Measurements from ENCODE around the gene STXBP1.

STXBP1 gene

DNA sequence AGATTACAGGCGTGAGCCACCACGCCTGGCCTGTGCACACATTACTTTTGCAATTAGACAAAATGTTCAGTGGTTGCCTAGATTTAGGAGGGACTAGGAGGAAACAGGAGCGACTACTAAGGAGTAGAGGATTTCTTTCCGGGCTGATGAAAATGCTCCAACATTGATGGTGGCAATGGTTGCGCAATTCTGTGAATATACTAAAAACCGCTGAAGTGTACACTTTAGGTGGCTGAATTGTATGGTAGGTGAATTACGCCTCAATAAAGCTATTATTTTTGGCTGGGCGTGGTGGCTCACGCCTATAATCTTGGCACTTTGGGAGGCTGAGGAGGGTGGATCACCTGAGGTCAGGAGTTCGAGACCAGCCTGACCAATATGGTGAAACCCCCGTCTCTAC is 46.8 kb upstream of the STXBP1 start:
- H2AFZ ChIP-seq (ENCODE audit: low read depth, low read length): no peak overlapping the region
- H3K36me3 ChIP-seq (replicated peaks; ENCODE audit: low read depth, low read length): no peaks in the 10 kb centered on the region
- peaks cover 11% of the 10 kb centered on the region; the same call in 1 of the 2 replicates for H3K27me3 ChIP-seq (ENCODE audit: low read depth, low read length)
- H3K4me3 ChIP-seq (ENCODE audit: low read length): no peak overlapping the region
- no peak overlapping the region for H3K27ac ChIP-seq (ENCODE audit: low read length)
- H3K9me3 ChIP-seq (ENCODE audit: insufficient read depth, low read length): no peaks in the 10 kb centered on the region
- H3K9ac ChIP-seq (ENCODE audit: low read length): no peak overlapping the region
- no peak overlapping the region for H3K4me2 ChIP-seq (ENCODE audit: low read length)
- no peaks in the 10 kb centered on the region for H4K20me1 ChIP-seq (ENCODE audit: insufficient read depth, low read length)
- TF ChIP-seq, protein P1, sequence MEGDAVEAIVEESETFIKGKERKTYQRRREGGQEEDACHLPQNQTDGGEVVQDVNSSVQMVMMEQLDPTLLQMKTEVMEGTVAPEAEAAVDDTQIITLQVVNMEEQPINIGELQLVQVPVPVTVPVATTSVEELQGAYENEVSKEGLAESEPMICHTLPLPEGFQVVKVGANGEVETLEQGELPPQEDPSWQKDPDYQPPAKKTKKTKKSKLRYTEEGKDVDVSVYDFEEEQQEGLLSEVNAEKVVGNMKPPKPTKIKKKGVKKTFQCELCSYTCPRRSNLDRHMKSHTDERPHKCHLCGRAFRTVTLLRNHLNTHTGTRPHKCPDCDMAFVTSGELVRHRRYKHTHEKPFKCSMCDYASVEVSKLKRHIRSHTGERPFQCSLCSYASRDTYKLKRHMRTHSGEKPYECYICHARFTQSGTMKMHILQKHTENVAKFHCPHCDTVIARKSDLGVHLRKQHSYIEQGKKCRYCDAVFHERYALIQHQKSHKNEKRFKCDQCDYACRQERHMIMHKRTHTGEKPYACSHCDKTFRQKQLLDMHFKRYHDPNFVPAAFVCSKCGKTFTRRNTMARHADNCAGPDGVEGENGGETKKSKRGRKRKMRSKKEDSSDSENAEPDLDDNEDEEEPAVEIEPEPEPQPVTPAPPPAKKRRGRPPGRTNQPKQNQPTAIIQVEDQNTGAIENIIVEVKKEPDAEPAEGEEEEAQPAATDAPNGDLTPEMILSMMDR (IDR thresholded peaks at IDR 0.05; ENCODE audit: low read depth, low read length): no peak
- no peak for TF ChIP-seq EZH2phosphoT487 (IDR thresholded peaks at IDR 0.05; ENCODE audit: low read depth)
- H3K79me2 ChIP-seq (ENCODE audit: low read length): no peaks in the 10 kb centered on the region
- H3K4me1 ChIP-seq (ENCODE audit: low read length): peaks cover 8% of the 10 kb centered on the region

DNA sequence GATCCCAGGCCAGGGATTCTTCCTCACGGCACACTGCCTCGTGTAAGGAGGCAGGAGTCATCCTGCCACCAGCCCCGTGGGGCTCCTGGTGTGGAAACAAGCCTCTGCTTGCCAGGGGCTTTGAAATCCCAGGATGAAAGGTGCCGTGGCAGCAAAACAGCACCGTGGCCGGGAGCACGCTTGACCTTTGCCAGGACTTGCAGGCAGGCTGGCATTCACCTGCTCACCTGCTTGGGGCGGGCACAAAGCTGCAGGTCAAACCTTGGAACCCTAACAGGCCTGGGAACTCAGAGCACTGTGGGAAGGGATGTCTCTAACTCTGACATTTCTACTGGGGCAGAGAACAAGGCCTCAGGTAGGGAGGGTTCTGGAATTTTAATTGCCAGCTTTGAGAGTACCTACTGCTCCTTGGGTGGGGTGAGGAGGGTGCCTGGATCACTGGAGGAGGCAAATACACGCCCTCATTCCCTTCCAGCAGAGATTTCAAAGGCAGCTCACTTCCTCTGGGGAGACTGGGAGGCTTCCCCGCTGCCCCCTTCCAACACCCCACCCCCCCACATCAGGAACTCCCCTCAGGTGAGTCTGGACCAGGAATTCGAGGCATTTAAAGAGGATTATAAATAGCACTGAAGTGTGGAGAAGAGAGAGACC is 45.6 kb upstream of the STXBP1 start:
- Histone ChIP-seq H3K27me3 (ENCODE audit: low read depth, low read length) (peaks cover 9% of the 10 kb centered on the region; the same call in 1 of the 2 replicates), H3K4me3 (ENCODE audit: low read length) (no peak overlapping the region), H3K79me2 (ENCODE audit: low read length) (no peaks in the 10 kb centered on the region), H3K9me3 (ENCODE audit: insufficient read depth, low read length) (no peaks in the 10 kb centered on the region), H3K27ac (ENCODE audit: low read length) (no peak overlapping the region), H3K9ac (ENCODE audit: low read length) (no peak overlapping the region), H3K4me1 (ENCODE audit: low read length) (peaks cover 9% of the 10 kb centered on the region), H3K4me2 (ENCODE audit: low read length) (no peak overlapping the region), H3K36me3 (replicated peaks; ENCODE audit: low read depth, low read length) (no peaks in the 10 kb centered on the region), H2AFZ (ENCODE audit: low read depth, low read length) (no peak overlapping the region), H4K20me1 (ENCODE audit: insufficient read depth, low read length) (no peaks in the 10 kb centered on the region)
- no peak for TF ChIP-seq EZH2phosphoT487 (IDR thresholded peaks at IDR 0.05; ENCODE audit: low read depth)
- TF ChIP-seq, protein P1 (IDR thresholded peaks at IDR 0.05; ENCODE audit: low read depth, low read length): no peak

DNA sequence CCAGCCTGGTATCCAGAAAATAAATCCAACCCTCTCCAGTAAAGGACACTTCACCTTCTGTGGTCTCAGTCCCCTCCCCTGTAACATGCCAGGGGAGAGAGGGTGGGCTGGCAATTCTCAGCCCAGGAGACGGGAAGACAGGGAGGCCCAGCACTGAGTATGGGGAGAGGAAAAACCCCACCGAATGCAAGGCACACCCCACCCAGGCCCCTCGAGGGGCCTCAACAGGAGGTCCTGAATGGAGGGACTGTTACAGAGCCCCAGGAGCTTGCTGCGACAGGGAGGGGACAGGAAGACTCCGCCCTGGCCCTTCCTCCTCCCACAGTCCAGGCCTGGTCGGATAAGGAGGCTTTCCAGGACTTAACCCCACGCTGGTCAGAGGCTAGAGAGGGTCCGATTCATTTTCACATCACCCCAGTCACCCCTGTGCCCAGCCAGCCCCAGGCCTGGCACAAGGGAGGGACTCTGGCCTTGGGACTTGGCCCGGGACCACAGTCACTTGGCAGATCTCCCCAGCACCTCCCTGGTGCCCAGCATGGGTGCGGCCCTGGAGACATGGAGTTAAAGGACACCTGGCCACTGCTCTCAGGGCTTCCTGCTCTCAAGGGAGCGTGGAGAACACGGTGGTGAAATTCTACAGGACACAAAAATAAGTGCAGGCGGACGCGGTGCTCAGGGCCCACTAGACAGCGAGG is 44.9 kb upstream of the STXBP1 start:
- peaks cover 9% of the 10 kb centered on the region for H3K4me1 ChIP-seq (ENCODE audit: low read length)
- H2AFZ ChIP-seq (ENCODE audit: low read depth, low read length): no peak overlapping the region
- no peaks in the 10 kb centered on the region for H3K9me3 ChIP-seq (ENCODE audit: insufficient read depth, low read length)
- no peaks in the 10 kb centered on the region for H4K20me1 ChIP-seq (ENCODE audit: insufficient read depth, low read length)
- no peak for TF ChIP-seq EZH2phosphoT487 (IDR thresholded peaks at IDR 0.05; ENCODE audit: low read depth)
- TF ChIP-seq, protein P1 (IDR thresholded peaks at IDR 0.05; ENCODE audit: low read depth, low read length): no peak
- no peak overlapping the region for H3K4me3 ChIP-seq (ENCODE audit: low read length)
- no peaks in the 10 kb centered on the region for H3K36me3 ChIP-seq (replicated peaks; ENCODE audit: low read depth, low read length)
- no peaks in the 10 kb centered on the region for H3K79me2 ChIP-seq (ENCODE audit: low read length)
- no peak overlapping the region for H3K4me2 ChIP-seq (ENCODE audit: low read length)
- no peak overlapping the region for H3K9ac ChIP-seq (ENCODE audit: low read length)
- peaks cover 9% of the 10 kb centered on the region; the same call in 1 of the 2 replicates for H3K27me3 ChIP-seq (ENCODE audit: low read depth, low read length)
- H3K27ac ChIP-seq (ENCODE audit: low read length): no peak overlapping the region

DNA sequence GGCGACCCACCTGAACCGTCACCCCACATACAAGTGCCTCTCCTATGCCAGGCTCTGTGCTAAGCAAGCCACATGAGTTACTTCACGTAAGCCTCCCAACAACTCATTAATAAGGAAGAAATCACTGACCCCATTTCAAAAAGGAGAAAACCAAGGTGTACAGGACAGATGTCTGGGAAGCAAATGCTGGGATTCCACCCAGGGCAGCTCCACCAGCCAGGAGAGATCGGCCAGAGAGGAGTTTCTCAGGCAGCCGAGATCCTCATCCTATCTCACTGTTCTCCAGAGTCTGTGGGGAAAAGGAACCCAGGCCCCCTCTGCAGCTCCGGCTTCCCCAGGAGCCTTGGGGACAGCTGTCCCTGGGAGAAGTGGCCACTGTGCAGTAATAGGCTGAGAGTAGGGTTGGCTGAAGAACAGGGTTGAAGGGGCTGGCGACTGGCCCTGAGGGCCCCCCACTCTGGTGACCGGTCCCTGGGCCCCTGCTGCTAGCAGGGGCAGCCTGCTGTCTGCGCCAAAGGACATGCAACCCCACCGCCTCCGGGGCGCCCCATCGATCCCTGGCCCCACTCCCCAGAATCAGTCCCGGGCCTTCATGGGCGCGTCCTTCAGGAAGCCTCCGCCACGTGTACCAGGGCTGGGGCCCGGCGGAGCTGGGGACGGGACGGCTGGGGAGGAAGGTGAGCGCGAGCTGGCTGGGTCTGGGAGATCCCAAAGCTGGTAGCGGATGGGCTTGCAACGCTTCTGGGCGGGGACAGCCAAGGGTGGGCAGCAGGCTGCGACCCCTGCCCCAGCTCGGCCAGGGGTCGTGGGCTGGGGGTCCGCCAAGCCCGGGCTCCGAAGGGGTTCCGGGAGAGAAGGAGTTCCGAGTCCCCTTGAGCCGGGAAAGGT is 44.1 kb upstream of the STXBP1 start:
- no peaks in the 10 kb centered on the region for H4K20me1 ChIP-seq (ENCODE audit: insufficient read depth, low read length)
- no peaks in the 10 kb centered on the region for H3K36me3 ChIP-seq (replicated peaks; ENCODE audit: low read depth, low read length)
- H3K9ac ChIP-seq (ENCODE audit: low read length): no peak overlapping the region
- no peak overlapping the region for H2AFZ ChIP-seq (ENCODE audit: low read depth, low read length)
- H3K27ac ChIP-seq (ENCODE audit: low read length): no peak overlapping the region
- H3K4me3 ChIP-seq (ENCODE audit: low read length): peak overlapping the region; percentile 70
- peak overlapping the region; percentile 52 for H3K4me2 ChIP-seq (ENCODE audit: low read length)
- peaks cover 9% of the 10 kb centered on the region for H3K4me1 ChIP-seq (ENCODE audit: low read length)
- H3K27me3 ChIP-seq (ENCODE audit: low read depth, low read length): peaks cover 6% of the 10 kb centered on the region; the same call in 1 of the 2 replicates
- H3K9me3 ChIP-seq (ENCODE audit: insufficient read depth, low read length): no peaks in the 10 kb centered on the region
- no peaks in the 10 kb centered on the region for H3K79me2 ChIP-seq (ENCODE audit: low read length)
- no peak for TF ChIP-seq EZH2phosphoT487 (IDR thresholded peaks at IDR 0.05; ENCODE audit: low read depth)
- TF ChIP-seq, protein P1 (IDR thresholded peaks at IDR 0.05; ENCODE audit: low read depth, low read length): no peak
